ENCODE measurements around the gene KCNJ10.

DNA sequence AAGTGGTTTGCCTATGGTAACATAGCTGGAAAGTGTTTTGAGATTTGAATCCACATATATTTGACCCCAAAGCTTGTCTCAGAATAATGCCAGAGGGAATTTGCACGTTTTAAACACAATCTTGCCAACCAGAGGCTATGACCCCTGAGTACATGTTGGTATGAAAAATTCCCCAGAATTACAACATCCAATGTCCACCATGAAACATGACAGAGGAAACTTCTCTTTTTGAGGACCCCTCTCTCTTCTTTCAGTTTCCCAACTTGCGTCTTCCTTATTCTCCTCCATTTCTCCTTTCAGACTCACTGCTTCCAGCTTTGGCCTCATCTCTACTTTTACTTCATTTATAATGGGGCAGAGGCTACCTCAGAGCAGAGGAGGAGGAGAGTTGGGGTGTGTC is 5.9 kb upstream of the KCNJ10 start:
- no peak for TF ChIP-seq FOS (IDR thresholded peaks at IDR 0.05; ENCODE audit: borderline replicate concordance, insufficient read depth, low read length)
- TF ChIP-seq EZH2 (IDR thresholded peaks at IDR 0.05; ENCODE audit: borderline replicate concordance, low read depth, low read length, severe bottlenecking): no peak
- no peak for TF ChIP-seq POLR2AphosphoS5 (IDR thresholded peaks at IDR 0.05; ENCODE audit: insufficient read depth, low read depth, low read length)
- TF ChIP-seq, protein P1, sequence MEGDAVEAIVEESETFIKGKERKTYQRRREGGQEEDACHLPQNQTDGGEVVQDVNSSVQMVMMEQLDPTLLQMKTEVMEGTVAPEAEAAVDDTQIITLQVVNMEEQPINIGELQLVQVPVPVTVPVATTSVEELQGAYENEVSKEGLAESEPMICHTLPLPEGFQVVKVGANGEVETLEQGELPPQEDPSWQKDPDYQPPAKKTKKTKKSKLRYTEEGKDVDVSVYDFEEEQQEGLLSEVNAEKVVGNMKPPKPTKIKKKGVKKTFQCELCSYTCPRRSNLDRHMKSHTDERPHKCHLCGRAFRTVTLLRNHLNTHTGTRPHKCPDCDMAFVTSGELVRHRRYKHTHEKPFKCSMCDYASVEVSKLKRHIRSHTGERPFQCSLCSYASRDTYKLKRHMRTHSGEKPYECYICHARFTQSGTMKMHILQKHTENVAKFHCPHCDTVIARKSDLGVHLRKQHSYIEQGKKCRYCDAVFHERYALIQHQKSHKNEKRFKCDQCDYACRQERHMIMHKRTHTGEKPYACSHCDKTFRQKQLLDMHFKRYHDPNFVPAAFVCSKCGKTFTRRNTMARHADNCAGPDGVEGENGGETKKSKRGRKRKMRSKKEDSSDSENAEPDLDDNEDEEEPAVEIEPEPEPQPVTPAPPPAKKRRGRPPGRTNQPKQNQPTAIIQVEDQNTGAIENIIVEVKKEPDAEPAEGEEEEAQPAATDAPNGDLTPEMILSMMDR (IDR thresholded peaks at IDR 0.05; ENCODE audit: extremely low read depth in 1 of 2, insufficient read depth in 1 of 2, low read depth in 1 of 2, low read length in 2 of 2): no peak
- no peak for TF ChIP-seq POLR2A (IDR thresholded peaks at IDR 0.05; ENCODE audit: low read depth, low read length)
- TF ChIP-seq JUN (IDR thresholded peaks at IDR 0.05; ENCODE audit: borderline replicate concordance, insufficient read depth, insufficient read length, low read depth): no peak
- TF ChIP-seq MYC (IDR thresholded peaks at IDR 0.05; ENCODE audit: low read depth, low read length): no peak
- TF ChIP-seq GATA2 (IDR thresholded peaks at IDR 0.05; ENCODE audit: insufficient read depth, insufficient read length, low read depth, low read length): no peak
- TF ChIP-seq, protein P2, sequence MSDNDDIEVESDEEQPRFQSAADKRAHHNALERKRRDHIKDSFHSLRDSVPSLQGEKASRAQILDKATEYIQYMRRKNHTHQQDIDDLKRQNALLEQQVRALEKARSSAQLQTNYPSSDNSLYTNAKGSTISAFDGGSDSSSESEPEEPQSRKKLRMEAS (IDR thresholded peaks at IDR 0.05; ENCODE audit: insufficient read depth, insufficient read length): no peak

All from endothelial cell of umbilical vein (primary cell).